Esophagus muscularis mucosa (tissue), 4 donors: ENCODE measurements around the gene SP8.

Source experiments
- EP300 ChIP-seq: sonication (generic); formaldehyde crosslinking; IDR thresholded peaks from one replicate; pipeline ENCODE4 v1.6.1; 2017; ENCODE audit warnings: antibody characterized with exemption
- POLR2A ChIP-seq: fragments of 450-650 bp; IDR thresholded peaks from one replicate; pipeline ENCODE4 v1.6.1; 2017; ENCODE audit warnings: antibody characterized with exemption, moderate library complexity, mild to moderate bottlenecking, low read depth
- POLR2AphosphoS5 ChIP-seq, 2 donors: sonication (generic); formaldehyde crosslinking; IDR thresholded peaks; one replicate each; pipeline ENCODE4 v1.6.1; 2017; ENCODE audit warnings: antibody characterized with exemption in 2 of 2
- TF ChIP-seq, protein P1 (sequence below), 3 experiments: fragments of 200-600 bp in 2 of 3; fragments of 450-650 bp in 1 of 3; sonication (generic) in 2 of 3; IDR thresholded peaks; one replicate each; pipeline ENCODE4 v1.5.1; 2017 to 2019; ENCODE audit warnings: antibody characterized with exemption in 3 of 3, mild to moderate bottlenecking in 2 of 3, moderate library complexity in 1 of 3

DNA sequence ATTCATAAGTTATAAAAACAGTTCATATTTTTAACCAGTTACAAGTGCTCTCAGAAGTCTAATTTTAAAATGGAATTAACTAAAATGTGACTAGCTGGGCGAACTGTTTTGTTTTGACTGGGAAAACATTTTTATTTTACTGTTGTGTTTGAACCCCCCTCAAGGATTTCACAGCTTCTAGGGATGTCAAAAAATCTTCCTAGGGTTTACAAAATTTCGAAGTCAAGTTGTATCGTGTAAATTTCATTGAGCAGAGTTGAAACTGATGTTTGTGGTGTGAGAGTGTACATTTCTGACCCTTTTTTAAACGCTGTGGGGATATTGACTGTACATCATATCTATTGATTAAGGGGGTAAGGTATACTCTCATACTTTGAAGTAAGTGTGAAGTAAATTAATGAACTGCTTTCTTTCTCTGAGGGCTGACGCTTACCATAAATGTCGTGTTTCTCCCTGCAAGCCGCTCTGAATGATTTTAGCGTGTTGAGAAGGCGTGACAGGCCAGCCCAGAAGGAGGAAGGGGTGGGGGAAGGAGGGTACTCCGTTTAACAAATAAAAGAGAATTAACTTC, 1.8 kb upstream of the SP8 start:
- TF ChIP-seq, protein P1, sequence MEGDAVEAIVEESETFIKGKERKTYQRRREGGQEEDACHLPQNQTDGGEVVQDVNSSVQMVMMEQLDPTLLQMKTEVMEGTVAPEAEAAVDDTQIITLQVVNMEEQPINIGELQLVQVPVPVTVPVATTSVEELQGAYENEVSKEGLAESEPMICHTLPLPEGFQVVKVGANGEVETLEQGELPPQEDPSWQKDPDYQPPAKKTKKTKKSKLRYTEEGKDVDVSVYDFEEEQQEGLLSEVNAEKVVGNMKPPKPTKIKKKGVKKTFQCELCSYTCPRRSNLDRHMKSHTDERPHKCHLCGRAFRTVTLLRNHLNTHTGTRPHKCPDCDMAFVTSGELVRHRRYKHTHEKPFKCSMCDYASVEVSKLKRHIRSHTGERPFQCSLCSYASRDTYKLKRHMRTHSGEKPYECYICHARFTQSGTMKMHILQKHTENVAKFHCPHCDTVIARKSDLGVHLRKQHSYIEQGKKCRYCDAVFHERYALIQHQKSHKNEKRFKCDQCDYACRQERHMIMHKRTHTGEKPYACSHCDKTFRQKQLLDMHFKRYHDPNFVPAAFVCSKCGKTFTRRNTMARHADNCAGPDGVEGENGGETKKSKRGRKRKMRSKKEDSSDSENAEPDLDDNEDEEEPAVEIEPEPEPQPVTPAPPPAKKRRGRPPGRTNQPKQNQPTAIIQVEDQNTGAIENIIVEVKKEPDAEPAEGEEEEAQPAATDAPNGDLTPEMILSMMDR (IDR thresholded peaks at IDR 0.05), result no peak
- no peak for TF ChIP-seq POLR2A
- TF ChIP-seq EP300, result no peak
- no peak for TF ChIP-seq POLR2AphosphoS5 (IDR thresholded peaks at IDR 0.05)
